ENCODE data around the gene PTTG1. TPM values are rescaled to one million over a fixed set of nuclear protein-coding genes. Genes with fewer than 3 reads are reported as not detected.
A peak's percentile ranks its signal among the peaks of the same experiment; 100 is the strongest.

The PTTG1 gene
- 88.9 and 94.3 TPM in 2 replicates for total RNA-seq

- intact Hi-C loops (cut with micrococcal nuclease), result loop anchor here (5.0 kb wide), 1 partner anchor 86 kb away; no protein-coding TSS in a partner anchor
- H3K36me3 Mint-ChIP-seq (ENCODE audit: low read depth), result peaks cover 22% of the 10 kb centered on the region
- H3K27me3 Mint-ChIP-seq, result no peaks in the 10 kb centered on the region
- peaks cover 67% of the 10 kb centered on the region for H3K4me1 Mint-ChIP-seq
- H3K27ac Mint-ChIP-seq, result peak within 1 kb of the TSS; percentile 97
- H3K9me3 Mint-ChIP-seq, result no peaks in the 10 kb centered on the region
- H3K4me3 Mint-ChIP-seq, result peak within 1 kb of the TSS; percentile 99
- DNase-seq, result peak; percentile 98
Observed at GRCh38 chr5:160421625-160422258, at the start of gene PTTG1. Gene PTTG1 (plus strand): TSS chr5:160421855. CDS start chr5:160422313, 458 bp downstream.

- DNase-seq, result no peak
- intact Hi-C loops (cut with micrococcal nuclease), result no loop called here
- no peaks in the 10 kb centered on the region for H3K36me3 Mint-ChIP-seq (ENCODE audit: low read depth)
- no peak overlapping the region for H3K4me3 Mint-ChIP-seq
- no peak overlapping the region for H3K27ac Mint-ChIP-seq
- no peaks in the 10 kb centered on the region for H3K9me3 Mint-ChIP-seq
- H3K4me1 Mint-ChIP-seq, result peaks cover 5% of the 10 kb centered on the region
- H3K27me3 Mint-ChIP-seq, result peaks cover 58% of the 10 kb centered on the region
Observed at GRCh38 chr5:160375166-160375565, 46.5 kb upstream of the PTTG1 start.

GRCh38 chr5:160375701-160376100 is 46.0 kb upstream of the PTTG1 start:
- Mint-ChIP-seq H3K27ac (no peak overlapping the region), H3K9me3 (no peaks in the 10 kb centered on the region)

GRCh38 chr5:160376416-160376815 is 45.2 kb upstream of the PTTG1 start:
- intact Hi-C loops (cut with micrococcal nuclease), result no loop called here
- no peak overlapping the region for H3K27ac Mint-ChIP-seq
- no peaks in the 10 kb centered on the region for H3K9me3 Mint-ChIP-seq
- H3K36me3 Mint-ChIP-seq (ENCODE audit: low read depth), result no peaks in the 10 kb centered on the region
- DNase-seq, result no peak
- no peak overlapping the region for H3K4me3 Mint-ChIP-seq
- peaks cover 53% of the 10 kb centered on the region for H3K27me3 Mint-ChIP-seq
- H3K4me1 Mint-ChIP-seq, result no peaks in the 10 kb centered on the region

More at GRCh38 chr5:160375701-160376100, 46.0 kb upstream of the PTTG1 start:
- Mint-ChIP-seq H3K36me3 (ENCODE audit: low read depth) (no peaks in the 10 kb centered on the region), H3K27me3 (peaks cover 56% of the 10 kb centered on the region), H3K4me3 (no peak overlapping the region), H3K4me1 (peaks cover 3% of the 10 kb centered on the region)
- intact Hi-C loops (cut with micrococcal nuclease), result no loop called here
- DNase-seq, result no peak

- Mint-ChIP-seq H3K9me3 (no peaks in the 10 kb centered on the region), H3K4me3 (no peak overlapping the region), H3K36me3 (ENCODE audit: low read depth) (no peaks in the 10 kb centered on the region), H3K27me3 (peaks cover 53% of the 10 kb centered on the region), H3K27ac (no peak overlapping the region), H3K4me1 (no peaks in the 10 kb centered on the region)
- no peak for DNase-seq
- intact Hi-C loops (cut with micrococcal nuclease), result no loop called here
Observed at GRCh38 chr5:160377651-160378050, 44.0 kb upstream of the PTTG1 start.

GRCh38 chr5:160378330-160378729 is 43.3 kb upstream of the PTTG1 start:
- DNase-seq, result no peak
- intact Hi-C loops (cut with micrococcal nuclease), result no loop called here
- Mint-ChIP-seq H3K4me1 (no peaks in the 10 kb centered on the region), H3K9me3 (no peaks in the 10 kb centered on the region), H3K27me3 (peaks cover 51% of the 10 kb centered on the region), H3K27ac (no peak overlapping the region), H3K36me3 (ENCODE audit: low read depth) (no peaks in the 10 kb centered on the region), H3K4me3 (no peak overlapping the region)

- no peak for DNase-seq
- H3K4me3 Mint-ChIP-seq, result no peak overlapping the region
- intact Hi-C loops (cut with micrococcal nuclease), result no loop called here
- no peaks in the 10 kb centered on the region for H3K36me3 Mint-ChIP-seq (ENCODE audit: low read depth)
- no peak overlapping the region for H3K27ac Mint-ChIP-seq
- H3K4me1 Mint-ChIP-seq, result no peaks in the 10 kb centered on the region
- peaks cover 46% of the 10 kb centered on the region for H3K27me3 Mint-ChIP-seq
- H3K9me3 Mint-ChIP-seq, result no peaks in the 10 kb centered on the region
Observed at GRCh38 chr5:160379511-160379910, 42.1 kb upstream of the PTTG1 start.

GRCh38 chr5:160380041-160380440 is 41.6 kb upstream of the PTTG1 start:
- H3K36me3 Mint-ChIP-seq (ENCODE audit: low read depth), result no peaks in the 10 kb centered on the region
- DNase-seq, result no peak
- H3K4me1 Mint-ChIP-seq, result no peaks in the 10 kb centered on the region
- H3K27me3 Mint-ChIP-seq, result peaks cover 42% of the 10 kb centered on the region
- intact Hi-C loops (cut with micrococcal nuclease), result no loop called here
- no peaks in the 10 kb centered on the region for H3K9me3 Mint-ChIP-seq
- H3K4me3 Mint-ChIP-seq, result no peak overlapping the region
- H3K27ac Mint-ChIP-seq, result no peak overlapping the region

- intact Hi-C loops (cut with micrococcal nuclease), result no loop called here
- Mint-ChIP-seq H3K36me3 (ENCODE audit: low read depth) (no peaks in the 10 kb centered on the region), H3K27ac (no peak overlapping the region), H3K4me3 (no peak overlapping the region), H3K9me3 (no peaks in the 10 kb centered on the region), H3K4me1 (no peaks in the 10 kb centered on the region), H3K27me3 (peaks cover 34% of the 10 kb centered on the region)
- DNase-seq, result no peak
Observed at GRCh38 chr5:160382346-160382745, 39.3 kb upstream of the PTTG1 start.

- Mint-ChIP-seq H3K27ac (no peak overlapping the region), H3K4me3 (no peak overlapping the region)
- intact Hi-C loops (cut with micrococcal nuclease), result no loop called here
Observed at GRCh38 chr5:160384681-160385080, 37.0 kb upstream of the PTTG1 start.

GRCh38 chr5:160385496-160385895 is 36.2 kb upstream of the PTTG1 start:
- intact Hi-C loops (cut with micrococcal nuclease), result no loop called here

More at GRCh38 chr5:160384681-160385080, 37.0 kb upstream of the PTTG1 start:
- H3K9me3 Mint-ChIP-seq, result peaks cover 4% of the 10 kb centered on the region
- no peaks in the 10 kb centered on the region for H3K4me1 Mint-ChIP-seq
- H3K27me3 Mint-ChIP-seq, result peaks cover 31% of the 10 kb centered on the region
- H3K36me3 Mint-ChIP-seq (ENCODE audit: low read depth), result peaks cover 2% of the 10 kb centered on the region
- no peak for DNase-seq

GRCh38 chr5:160387445-160387844 is 34.2 kb upstream of the PTTG1 start:
- no peaks in the 10 kb centered on the region for H3K4me1 Mint-ChIP-seq
- DNase-seq, result no peak
- peaks cover 2% of the 10 kb centered on the region for H3K36me3 Mint-ChIP-seq (ENCODE audit: low read depth)
- intact Hi-C loops (cut with micrococcal nuclease), result no loop called here
- no peak overlapping the region for H3K4me3 Mint-ChIP-seq
- peaks cover 15% of the 10 kb centered on the region for H3K27me3 Mint-ChIP-seq
- H3K27ac Mint-ChIP-seq, result no peak overlapping the region
- peaks cover 4% of the 10 kb centered on the region for H3K9me3 Mint-ChIP-seq

More at GRCh38 chr5:160385496-160385895, 36.2 kb upstream of the PTTG1 start:
- H3K4me1 Mint-ChIP-seq, result no peaks in the 10 kb centered on the region
- no peak for DNase-seq
- H3K27me3 Mint-ChIP-seq, result peaks cover 27% of the 10 kb centered on the region
- H3K4me3 Mint-ChIP-seq, result no peak overlapping the region
- no peak overlapping the region for H3K27ac Mint-ChIP-seq
- H3K36me3 Mint-ChIP-seq (ENCODE audit: low read depth), result peaks cover 2% of the 10 kb centered on the region
- H3K9me3 Mint-ChIP-seq, result peaks cover 4% of the 10 kb centered on the region

- Mint-ChIP-seq H3K36me3 (ENCODE audit: low read depth) (peaks cover 2% of the 10 kb centered on the region), H3K4me1 (no peaks in the 10 kb centered on the region), H3K9me3 (peaks cover 4% of the 10 kb centered on the region), H3K27ac (no peak overlapping the region), H3K27me3 (peaks cover 5% of the 10 kb centered on the region), H3K4me3 (no peak overlapping the region)
- DNase-seq, result no peak
- intact Hi-C loops (cut with micrococcal nuclease), result loop anchor here (1.0 to 5.0 kb wide), 2 partner anchors 192 to 369 kb away; no protein-coding TSS in a partner anchor
Observed at GRCh38 chr5:160390787-160391696, 30.6 kb upstream of the PTTG1 start.

GRCh38 chr5:160395111-160395510 is 26.5 kb upstream of the PTTG1 start:
- Mint-ChIP-seq H3K27me3 (peaks cover 2% of the 10 kb centered on the region), H3K4me1 (peaks cover 11% of the 10 kb centered on the region), H3K27ac (no peak overlapping the region), H3K4me3 (no peak overlapping the region), H3K9me3 (no peaks in the 10 kb centered on the region), H3K36me3 (ENCODE audit: low read depth) (peaks cover 2% of the 10 kb centered on the region)
- no peak for DNase-seq
- intact Hi-C loops (cut with micrococcal nuclease), result loop anchor here (5.0 kb wide), 1 partner anchor 278 kb away; the partner anchor contains the start of gene PWWP2A

All from activated CD4-positive, alpha-beta T cell treated with anti-CD3 and anti-CD28 coated beads, Interleukin-2, amount 10 ng/mL, durations not matched to agents 24 days and 14 days (primary cell).